ACHN (cell line): ENCODE data around the gene PAX6.

Experiments used
- DNase-seq: peaks from one replicate; pipeline ENCODE4 v3.0.0-alpha.2; 2015
- in situ Hi-C: cut with HindIII; loops from 2 replicates; pipeline ENCODE4 v1.10.0; 2017; ENCODE audit warnings: low sequenced_read_pairs, low pct_ligation_motif_present, low pct_unique_long_range_greater_than_20kb

The PAX6 gene

GRCh38 chr11:31823644-31824331, 12.7 kb upstream of the PAX6 start:
- DNase-seq, result no peak
- in situ Hi-C loops, result no loop called here

DNA sequence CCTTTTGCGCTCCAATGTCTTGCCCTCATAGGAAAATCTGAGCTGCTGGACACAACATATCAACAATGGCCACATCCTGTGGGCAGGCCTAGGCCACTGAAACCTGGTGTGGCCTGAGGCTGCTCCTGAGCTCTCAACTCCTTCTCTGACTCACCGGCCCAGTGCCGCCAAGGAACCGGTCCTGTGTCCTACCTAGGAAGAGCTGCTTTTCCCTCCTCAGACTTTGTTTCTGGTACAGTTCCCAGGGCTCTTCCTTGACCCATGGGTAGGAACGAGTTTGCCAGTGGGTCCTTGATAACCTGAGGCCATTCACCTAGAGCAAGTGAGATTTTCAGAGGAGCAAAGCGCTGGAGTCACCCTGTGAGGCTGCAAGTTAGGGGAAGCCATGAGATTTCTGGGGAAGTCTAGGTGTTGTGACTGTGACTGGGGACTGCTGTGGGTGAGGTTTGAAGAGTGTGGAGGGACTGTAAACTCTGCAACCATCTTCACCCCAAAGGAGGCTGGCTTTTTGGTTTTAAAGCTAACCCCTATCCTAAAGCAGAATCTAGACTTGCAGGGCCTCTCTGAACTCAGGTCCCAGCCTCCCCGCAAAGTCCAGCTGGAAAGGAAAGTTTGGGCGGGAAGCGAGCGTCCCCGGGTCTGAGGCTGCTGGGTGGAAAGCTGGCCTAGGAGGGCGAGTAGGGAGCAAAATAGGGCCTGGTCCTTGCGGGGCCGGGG, 12.0 kb upstream of the PAX6 start:
- no peak for DNase-seq
- in situ Hi-C loops, result no loop called here

DNA sequence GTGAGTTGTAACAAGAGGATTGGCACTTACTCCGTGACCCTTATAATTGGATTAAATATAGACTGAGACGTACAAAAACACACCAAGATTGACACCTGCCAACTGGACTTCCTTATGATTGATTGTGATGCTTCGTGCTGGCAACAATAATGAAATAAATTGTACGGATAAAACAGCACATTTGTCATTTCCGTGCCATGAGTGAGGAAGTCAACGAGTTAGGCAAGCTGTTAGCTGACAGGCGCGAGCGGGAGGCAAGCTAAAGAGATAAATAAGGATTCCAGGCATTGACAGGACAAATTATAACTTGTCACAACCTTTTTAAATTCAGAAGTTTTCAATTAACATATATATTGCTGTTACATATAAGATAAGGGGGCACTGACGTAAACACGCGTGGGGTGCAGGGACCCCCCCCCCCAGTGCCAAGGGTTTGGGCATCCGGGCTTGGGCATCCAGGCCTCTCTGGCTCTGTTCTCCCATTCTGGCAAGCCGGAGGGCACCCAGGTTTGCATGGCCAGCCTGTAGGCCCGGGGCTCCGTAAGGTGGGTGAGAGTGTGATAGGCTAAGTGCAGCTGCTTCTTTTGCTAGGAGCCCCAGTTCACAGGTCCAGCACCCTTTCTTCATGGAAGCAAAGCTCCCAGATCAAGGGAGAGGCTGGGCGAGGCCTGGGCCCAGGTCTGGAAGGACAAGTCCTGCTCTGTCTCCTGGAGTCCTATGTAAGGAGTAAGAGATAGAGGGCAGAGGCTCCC, 11.2 kb upstream of the PAX6 start:
- in situ Hi-C loops, result no loop called here
- no peak for DNase-seq

- in situ Hi-C loops, result no loop called here
- DNase-seq, result no peak
These were observed 10.6 kb upstream of the PAX6 start for GRCh38 chr11:31821766-31822165.

GRCh38 chr11:31821235-31821764, 10.2 kb upstream of the PAX6 start:
- no peak for DNase-seq
- in situ Hi-C loops, result no loop called here

GRCh38 chr11:31820438-31820818, 9.3 kb upstream of the PAX6 start:
- no peak for DNase-seq
- in situ Hi-C loops, result no loop called here

DNA sequence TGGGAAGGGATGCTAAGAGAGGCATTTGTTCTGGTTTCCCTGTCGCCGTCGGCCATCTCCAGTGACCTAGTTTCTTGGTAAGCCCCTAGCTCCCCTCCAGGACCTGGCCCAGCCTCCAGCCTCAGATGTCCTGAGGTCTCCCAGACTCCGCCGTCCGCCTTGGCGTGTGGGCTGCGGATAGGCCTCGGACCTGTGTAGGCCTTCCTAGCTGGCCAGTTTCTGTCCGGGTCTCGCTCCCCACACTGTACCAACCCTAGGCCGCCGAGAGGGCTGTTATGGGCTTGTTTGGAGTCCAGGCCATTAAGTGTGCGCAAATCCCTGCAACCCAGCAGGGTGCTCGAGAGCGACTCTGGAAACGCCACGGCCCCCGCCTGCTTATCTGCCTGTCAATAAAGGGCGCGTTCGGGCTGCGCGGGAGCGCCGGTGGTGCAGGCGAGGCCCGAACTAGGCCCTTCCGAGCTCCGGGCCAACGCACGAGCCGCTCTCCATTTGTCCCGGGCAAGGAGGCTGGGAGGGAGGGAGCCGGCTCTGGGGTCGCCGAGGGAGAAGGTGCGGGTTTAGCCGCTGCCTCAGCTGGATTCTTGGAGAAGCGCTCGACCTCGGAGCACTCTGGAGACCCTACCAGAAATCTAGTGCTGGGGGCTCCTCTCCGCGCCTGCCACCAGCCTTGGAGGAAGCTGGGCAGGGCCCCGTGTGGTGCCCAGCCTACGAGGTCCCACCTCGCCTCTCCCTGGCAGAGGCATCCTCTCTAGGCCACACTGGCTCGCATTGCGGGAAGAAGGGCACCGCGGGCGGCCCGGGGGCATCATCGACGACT, 8.7 kb upstream of the PAX6 start:
- in situ Hi-C loops, result no loop called here
- DNase-seq, result no peak

DNA sequence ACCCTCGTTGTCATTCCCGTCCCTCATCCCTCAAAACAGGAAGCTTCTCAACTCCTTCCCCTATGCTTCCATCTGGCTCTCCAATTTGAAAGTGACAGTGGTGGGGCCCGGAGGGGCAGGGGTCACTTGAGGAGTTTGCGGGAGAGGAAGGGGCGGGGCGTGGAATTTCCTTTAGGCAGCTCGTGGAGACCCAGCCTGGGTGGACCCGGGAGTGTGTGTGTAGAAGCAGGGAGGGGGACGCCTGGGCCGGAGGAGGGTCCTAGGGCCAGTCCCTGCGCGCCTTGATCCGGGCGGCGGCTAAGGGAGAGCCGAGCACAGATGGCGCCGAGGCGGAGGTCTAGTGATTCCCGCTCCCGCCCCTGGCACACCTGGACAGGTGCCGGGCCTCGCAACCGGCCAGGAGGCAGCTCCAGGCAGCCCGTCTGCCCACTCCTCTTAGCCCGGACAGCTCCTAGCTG, 7.8 kb upstream of the PAX6 start:
- in situ Hi-C loops, result no loop called here
- DNase-seq, result no peak

GRCh38 chr11:31818425-31818755, 7.3 kb upstream of the PAX6 start:
- in situ Hi-C loops, result no loop called here
- no peak for DNase-seq

DNA sequence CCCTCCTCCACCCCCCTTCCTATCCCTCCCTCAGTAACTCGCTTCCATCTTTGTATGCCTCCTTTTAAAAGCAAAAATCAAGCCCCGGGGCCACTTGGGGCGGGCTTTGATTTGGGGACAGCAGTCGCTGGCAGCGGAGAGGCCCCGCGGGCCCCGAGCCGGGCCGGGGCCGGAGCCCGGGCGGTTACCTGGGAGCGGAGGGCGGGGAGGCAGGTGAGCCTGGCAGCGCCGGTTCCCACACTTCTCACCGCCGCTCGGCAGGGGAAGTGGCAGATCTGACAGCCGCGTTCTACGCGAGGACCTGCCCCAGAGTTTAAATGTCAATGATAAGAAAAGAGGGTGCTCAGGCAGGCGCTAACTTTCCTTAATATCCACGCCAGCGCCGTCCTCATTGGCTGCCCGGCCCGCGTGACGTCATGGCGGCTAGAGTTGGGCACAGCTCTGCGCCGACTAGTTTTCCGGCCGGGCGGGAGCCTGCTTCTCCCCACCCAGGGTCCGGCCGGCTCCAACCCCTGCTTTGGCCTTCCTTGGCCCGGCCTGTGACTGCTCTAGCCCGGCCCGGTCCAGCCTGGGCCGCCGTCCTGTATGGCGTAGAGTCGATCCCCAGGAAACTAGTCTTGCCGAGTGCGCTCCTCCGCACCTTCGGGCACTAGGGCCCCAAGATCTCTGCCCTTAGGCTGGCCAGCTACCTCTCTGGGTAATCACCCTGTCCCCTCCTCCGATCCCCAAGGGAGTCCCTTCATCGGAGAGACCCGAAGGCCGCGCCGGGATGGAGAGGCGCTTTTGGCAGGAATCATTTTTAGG, 6.7 kb upstream of the PAX6 start:
- DNase-seq, result no peak
- in situ Hi-C loops, result no loop called here

DNA sequence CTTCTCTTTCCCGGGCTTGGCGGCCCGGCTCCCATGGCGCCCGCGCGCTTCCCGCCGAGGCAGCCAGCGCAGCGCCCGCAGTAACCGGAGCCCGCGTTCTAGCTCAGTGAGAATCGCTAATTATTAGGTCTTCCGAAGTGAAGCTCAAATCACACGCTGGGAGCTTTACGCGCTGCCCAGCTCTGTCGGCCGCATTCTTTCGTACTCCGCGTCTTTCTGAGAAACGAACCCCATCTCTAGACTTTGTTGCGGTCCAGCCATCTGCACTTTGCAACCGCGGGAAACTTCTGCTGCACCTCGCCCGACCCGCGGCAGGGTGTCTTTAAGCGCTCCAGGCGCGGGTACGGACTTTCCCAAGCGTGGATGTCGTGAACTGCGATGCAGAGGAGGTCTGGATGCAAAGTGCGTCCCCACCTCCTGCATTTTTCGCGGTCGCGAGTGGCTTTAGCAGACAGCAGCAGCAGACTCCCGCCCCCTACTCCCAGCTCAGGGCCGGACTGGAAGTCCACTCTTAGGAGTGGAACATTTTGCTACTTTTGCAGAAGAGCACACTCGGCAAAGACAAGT, 6.0 kb upstream of the PAX6 start:
- DNase-seq, result peak; percentile 27
- in situ Hi-C loops, result no loop called here

- DNase-seq, result peak; percentile 19
- in situ Hi-C loops, result no loop called here
These were observed 5.4 kb upstream of the PAX6 start for GRCh38 chr11:31816468-31817053.

DNA sequence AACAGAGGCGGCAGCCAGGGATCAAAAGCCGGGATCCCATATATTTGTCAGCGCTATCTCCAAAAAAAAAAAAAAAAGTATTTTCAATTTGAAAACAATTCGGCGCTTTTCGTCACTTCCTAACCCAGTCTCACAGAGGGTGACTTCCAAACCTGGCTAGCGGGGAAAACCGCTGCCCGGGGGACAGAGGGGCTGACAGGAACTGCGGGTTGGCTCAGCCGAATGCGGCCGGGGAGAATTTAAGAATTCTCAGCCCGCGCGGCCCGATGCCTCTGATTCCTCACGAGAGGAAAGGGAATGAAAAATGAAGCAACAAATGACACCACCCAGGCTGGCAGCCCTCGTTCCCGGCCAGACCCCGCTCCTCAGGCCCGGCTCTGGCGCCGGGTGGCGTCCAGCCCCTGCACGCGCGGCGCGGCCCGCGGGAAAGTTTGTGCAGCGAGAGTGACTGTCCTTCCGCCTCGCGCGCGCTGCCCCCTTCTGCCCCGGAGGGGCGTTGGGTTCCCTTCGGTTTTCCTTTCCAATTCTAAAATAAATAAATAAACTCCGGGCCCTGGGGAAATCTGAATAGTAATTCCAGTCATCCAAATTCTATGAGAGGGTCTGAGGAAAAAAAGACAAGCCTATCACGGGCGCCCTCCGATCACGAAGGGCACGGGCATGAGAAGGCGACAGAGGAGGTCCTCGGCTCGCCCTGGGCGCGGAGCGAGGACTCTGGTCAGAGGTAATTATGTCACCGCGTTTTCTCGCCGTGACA, 4.8 kb upstream of the PAX6 start:
- DNase-seq, result peak; percentile 19
- in situ Hi-C loops, result no loop called here

GRCh38 chr11:31814176-31814868, 3.2 kb upstream of the PAX6 start:
- in situ Hi-C loops, result no loop called here
- peak; percentile 37 for DNase-seq

- DNase-seq, result peak; percentile 24
- in situ Hi-C loops, result no loop called here
These were observed 2.5 kb upstream of the PAX6 start for GRCh38 chr11:31813391-31814175.
